Hippocampal formation (tissue), 2 donors: ENCODE data around the gene FIP1L1.

Source experiments
- DNase-seq, 2 donors: peaks; one replicate each; lab custom pipeline; 2025; lab: John Stamatoyannopoulos, UW

The FIP1L1 gene

GRCh38 chr4:53476232-53477037 lies 99.0 kb downstream of the FIP1L1 start:
- DNase-seq: no peak

- DNase-seq: no peak
These were observed 99.7 kb downstream of the FIP1L1 start for GRCh38 chr4:53477038-53477565.

- DNase-seq: no peak
These were observed 100.2 kb downstream of the FIP1L1 start for GRCh38 chr4:53477636-53478035.

- no peak for DNase-seq
These were observed 101.4 kb downstream of the FIP1L1 start for GRCh38 chr4:53478671-53479456.

- no peak for DNase-seq
These were observed 102.5 kb downstream of the FIP1L1 start for GRCh38 chr4:53479736-53480525.

- no peak for DNase-seq
These were observed 103.5 kb downstream of the FIP1L1 start for GRCh38 chr4:53480909-53481308.

GRCh38 chr4:53481586-53481985 lies 104.1 kb downstream of the FIP1L1 start:
- no peak for DNase-seq

- DNase-seq: no peak
These were observed 105.8 kb downstream of the FIP1L1 start for GRCh38 chr4:53483250-53483649.

- DNase-seq: no peak
These were observed 107.6 kb downstream of the FIP1L1 start for GRCh38 chr4:53484911-53485657.

- DNase-seq: no peak
These were observed 108.2 kb downstream of the FIP1L1 start for GRCh38 chr4:53485658-53486040.

GRCh38 chr4:53487766-53488165 lies 110.3 kb downstream of the FIP1L1 start:
- DNase-seq: no peak

- no peak for DNase-seq
These were observed 111.9 kb downstream of the FIP1L1 start for GRCh38 chr4:53489279-53489889.

GRCh38 chr4:53490161-53490956 lies 112.9 kb downstream of the FIP1L1 start:
- no peak for DNase-seq

GRCh38 chr4:53490965-53491622 lies 113.7 kb downstream of the FIP1L1 start:
- DNase-seq: no peak

- DNase-seq: no peak
These were observed 117.4 kb downstream of the FIP1L1 start for GRCh38 chr4:53494851-53495250.

GRCh38 chr4:53497487-53498244 lies 120.2 kb downstream of the FIP1L1 start:
- no peak for DNase-seq

- no peak for DNase-seq
These were observed 121.3 kb downstream of the FIP1L1 start for GRCh38 chr4:53498706-53499105.

- no peak for DNase-seq
These were observed 122.3 kb downstream of the FIP1L1 start for GRCh38 chr4:53499791-53500190.

- DNase-seq: no peak
These were observed 123.1 kb downstream of the FIP1L1 start for GRCh38 chr4:53500546-53500945.
